Kidney (tissue), 14 donors: ENCODE measurements around the gene PLPPR1. TPM values are rescaled to one million over a fixed set of nuclear protein-coding genes. Genes with fewer than 3 reads are reported as not detected.
A peak's percentile ranks its signal among the peaks of the same experiment; 100 is the strongest.

Source experiments
- DNase-seq, 5 donors: peaks; one replicate each; pipeline ENCODE4 v3.0.0-alpha.2; 2013 to 2020
- FAIRE-seq: peaks from 2 replicates; lab custom pipeline; 2012; peaks lifted over from hg19 to GRCh38; lab: Jason Lieb, UNC
- H3K27ac ChIP-seq, 2 donors: one replicate each; pipeline ENCODE4 v1.7.0; 2013; ENCODE audit warnings: low read depth in 2 of 2, low read length in 2 of 2, inconsistent platforms in 1 of 2
- H3K27me3 ChIP-seq: one replicate; pipeline ENCODE4 v1.7.1; 2013; ENCODE audit warnings: low read length, inconsistent platforms; ENCODE audit not compliant: control insufficient read depth, insufficient read depth
- H3K36me3 ChIP-seq, 3 donors: one replicate each; pipeline versions ENCODE4 v1.7.0 to v1.7.1; 2013; ENCODE audit warnings: low read length in 3 of 3, control low read depth in 1 of 3, inconsistent platforms in 1 of 3; ENCODE audit not compliant: insufficient read depth in 3 of 3, control insufficient read depth in 2 of 3
- H3K4me1 ChIP-seq, 3 donors: one replicate each; pipeline versions ENCODE4 v1.7.0 to v1.7.1; 2013; ENCODE audit warnings: low read length in 3 of 3, inconsistent platforms in 1 of 3, low read depth in 1 of 3; ENCODE audit not compliant: control insufficient read depth in 2 of 3, insufficient read depth in 2 of 3
- H3K4me3 ChIP-seq, 3 donors: one replicate each; pipeline versions ENCODE4 v1.7.0 to v1.8.1; 2013; ENCODE audit warnings: low read length in 3 of 3, control low read depth in 1 of 3, inconsistent platforms in 1 of 3
- H3K9ac ChIP-seq, 3 donors: one replicate each; pipeline versions ENCODE4 v1.7.0 to v1.7.1; 2013; ENCODE audit warnings: low read length in 3 of 3, control low read depth in 1 of 3, inconsistent platforms in 1 of 3
- H3K9me3 ChIP-seq, 3 donors: one replicate each; pipeline versions ENCODE4 v1.7.0 to v1.7.1; 2013; ENCODE audit warnings: low read length in 3 of 3, control low read depth in 1 of 3, inconsistent platforms in 1 of 3; ENCODE audit not compliant: control insufficient read depth in 2 of 3, insufficient read depth in 1 of 3
- CTCF ChIP-seq: IDR thresholded peaks from 3 replicates; pipeline ENCODE4 v1.5.1; 2012; ENCODE audit warnings: mild to moderate bottlenecking, moderate library complexity, borderline replicate concordance; ENCODE audit not compliant: insufficient read depth; ENCODE audit errors: extremely low read depth
- intact Hi-C: fragments of 100-400 bp; cut with DNase I; formaldehyde crosslinking; loops from one replicate; pipeline ENCODE4 v1.11.1; 2022
- polyA plus RNA-seq: library from polyadenylated mRNA; stranded (reverse); fragments of 350-450 nt; fragmentation: Illumina TruSeq; extraction: RNeasy Lipid Tissue Mini Kit (QIAGEN cat#74804); gene quantifications from one replicate; pipeline ENCODE4 v1.2.3, GENCODE V29; 2014; ENCODE audit warnings: low read depth, low replicate concordance; ENCODE audit not compliant: insufficient read depth
- total RNA-seq: library from RNA; stranded (reverse); fragmentation: NEBNext Ultra II Directional; extraction: Animal tissue kit (Norgen Biotek cat#: 25700); gene quantifications from one replicate; pipeline ENCODE4 v1.2.1, GENCODE V29; 2021
- donor health status: control.
- donor health status: control.
- donor health status: control.
- donor health status: control.
- donor health status: control.
- donor health status: DM: yes; HTN: yes; CAD: no.
- donor health status: Normal renal cell carcinoma (clear cell type).

PLPPR1 gene
- total and polyA plus RNA-seq, 2 donors from 2014 or later, result 0.98 to 21.6 TPM

- Histone ChIP-seq H3K27ac (no peak overlapping the region), H3K27me3 (no peaks in the 10 kb centered on the region), H3K36me3 (no peaks in the 10 kb centered on the region), H3K9ac (no peak overlapping the region), H3K4me3 (no peak overlapping the region), H3K9me3 (no peaks in the 10 kb centered on the region), H3K4me1 (no peaks in the 10 kb centered on the region)
- TF ChIP-seq CTCF, result peak; percentile 69
- intact Hi-C loops, result no loop called here
- FAIRE-seq, result peak; percentile 95
- DNase-seq, result peak in 2 of 5 donors; percentile 84 to 90
Observed at GRCh38 chr9:101311758-101312420, 283.4 kb downstream of the PLPPR1 start.

- H3K27ac ChIP-seq, result no peak overlapping the region
- H3K9me3 ChIP-seq, result no peaks in the 10 kb centered on the region
- intact Hi-C loops, result no loop called here
- FAIRE-seq (no peak), DNase-seq (no peak)
- TF ChIP-seq CTCF, result no peak
- no peak overlapping the region for H3K4me3 ChIP-seq
- no peaks in the 10 kb centered on the region for H3K36me3 ChIP-seq
- no peaks in the 10 kb centered on the region for H3K27me3 ChIP-seq
- H3K9ac ChIP-seq, result no peak overlapping the region
- H3K4me1 ChIP-seq, result no peaks in the 10 kb centered on the region
Observed at GRCh38 chr9:101312661-101313060, 284.1 kb downstream of the PLPPR1 start.

- no peaks in the 10 kb centered on the region for H3K4me1 ChIP-seq
- H3K36me3 ChIP-seq, result no peaks in the 10 kb centered on the region
- H3K9ac ChIP-seq, result no peak overlapping the region
- no peaks in the 10 kb centered on the region for H3K27me3 ChIP-seq
- FAIRE-seq, result no peak
- TF ChIP-seq CTCF, result no peak
- no peak overlapping the region for H3K4me3 ChIP-seq
- H3K27ac ChIP-seq, result no peak overlapping the region
- intact Hi-C loops, result no loop called here
- H3K9me3 ChIP-seq, result no peaks in the 10 kb centered on the region
- DNase-seq, result no peak
Observed at GRCh38 chr9:101315112-101315450, 286.6 kb downstream of the PLPPR1 start.

- no peak overlapping the region for H3K9ac ChIP-seq
- no peak overlapping the region for H3K27ac ChIP-seq
- TF ChIP-seq CTCF, result no peak
- FAIRE-seq (no peak), DNase-seq (no peak)
- intact Hi-C loops, result no loop called here
- H3K4me3 ChIP-seq, result no peak overlapping the region
- no peaks in the 10 kb centered on the region for H3K36me3 ChIP-seq
- no peaks in the 10 kb centered on the region for H3K9me3 ChIP-seq
- H3K27me3 ChIP-seq, result no peaks in the 10 kb centered on the region
- H3K4me1 ChIP-seq, result no peaks in the 10 kb centered on the region
Observed at GRCh38 chr9:101317735-101318134, 289.2 kb downstream of the PLPPR1 start.
